GM18909 (cell line): Measurements from ENCODE around the gene RDH8.

Source experiments
- ATAC-seq: cut with Tn5 transposase; IDR thresholded peaks from one replicate; pipeline ENCODE4 v1.9.1; 2021; ENCODE audit warnings: mild to moderate bottlenecking; ENCODE audit not compliant: unreplicated experiment, poor library complexity

RDH8 gene

GRCh38 chr19:10027158-10027997, 14.1 kb downstream of the RDH8 start:
- no peak for ATAC-seq

DNA sequence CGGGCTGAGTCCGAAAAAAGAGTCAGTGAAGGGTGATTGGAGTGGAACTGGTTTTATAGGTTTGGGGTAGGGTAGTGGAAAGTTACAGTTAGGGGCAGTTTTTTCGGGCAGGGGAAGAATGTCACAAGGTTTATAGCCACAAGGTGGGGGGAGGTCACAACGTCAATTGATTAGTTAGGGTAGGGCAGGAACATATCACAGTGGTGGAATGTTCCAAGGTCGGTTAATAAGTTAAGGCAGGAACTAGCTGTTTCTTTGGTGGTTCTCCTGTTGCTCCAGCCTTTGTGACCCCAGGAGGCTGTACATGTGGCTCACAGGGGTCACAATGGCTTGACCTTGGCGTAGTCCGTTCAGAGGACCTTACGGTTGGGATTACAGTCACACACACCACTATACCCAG, 20.3 kb downstream of the RDH8 start:
- no peak for ATAC-seq

GRCh38 chr19:10036601-10037071, 23.4 kb downstream of the RDH8 start:
- no peak for ATAC-seq

- ATAC-seq, result no peak
These were observed 24.1 kb downstream of the RDH8 start for GRCh38 chr19:10037367-10037766.

GRCh38 chr19:10037809-10038208, 24.5 kb downstream of the RDH8 start:
- ATAC-seq, result no peak

DNA sequence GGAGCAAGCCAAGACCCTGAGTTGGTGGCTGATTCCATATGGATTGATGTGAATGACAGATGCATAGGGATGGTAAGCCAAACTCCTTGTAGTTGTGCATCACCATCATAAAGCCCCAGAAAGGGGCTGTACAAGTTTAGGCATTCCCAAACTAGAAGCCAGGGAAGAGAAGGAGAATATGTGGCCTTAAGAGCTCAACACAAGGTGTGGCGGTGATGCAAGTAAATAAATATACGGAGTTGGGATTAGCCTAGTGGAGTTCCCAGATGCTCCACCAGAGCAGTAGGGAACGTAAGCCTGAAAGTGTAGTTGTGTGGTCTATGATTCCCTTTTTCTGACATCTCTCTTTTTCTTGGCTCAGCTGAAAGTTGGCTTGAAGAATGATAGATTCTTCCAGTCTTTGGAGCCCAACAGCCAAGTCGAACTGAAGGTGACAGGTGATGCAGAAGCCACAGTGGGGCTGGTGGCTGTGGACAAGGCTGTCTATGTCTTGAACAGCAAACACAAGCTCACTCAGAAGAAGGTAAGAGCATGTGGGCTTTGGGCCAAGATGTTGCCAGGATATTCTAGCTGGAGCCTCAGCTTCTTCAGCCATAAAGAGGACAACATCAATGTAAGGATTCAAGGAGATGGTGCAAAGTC, 30.1 kb downstream of the RDH8 start:
- no peak for ATAC-seq

- no peak for ATAC-seq
These were observed 31.1 kb downstream of the RDH8 start for GRCh38 chr19:10044390-10044789.

GRCh38 chr19:10045371-10045770, 32.1 kb downstream of the RDH8 start:
- no peak for ATAC-seq

DNA sequence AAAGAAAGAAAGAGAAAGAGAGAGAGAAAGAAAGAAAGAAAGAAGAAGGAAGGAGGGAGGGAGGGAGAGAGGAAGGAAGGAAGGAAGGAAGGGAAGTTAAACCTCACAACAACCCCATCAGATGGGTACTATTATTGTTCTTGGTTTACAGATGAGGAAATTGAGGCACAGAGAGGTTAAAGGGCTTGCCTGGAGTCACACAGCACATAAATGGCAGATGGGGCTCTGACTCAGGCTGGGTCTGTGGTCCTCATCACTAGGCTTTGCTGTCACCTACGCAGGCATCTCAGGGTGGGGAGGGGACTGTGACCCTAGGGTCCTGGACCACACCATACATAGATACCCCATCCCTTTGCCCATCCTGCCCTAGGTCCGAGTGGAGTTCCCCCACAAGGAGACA, 36.3 kb downstream of the RDH8 start:
- ATAC-seq, result no peak

GRCh38 chr19:10052602-10053360, 39.5 kb downstream of the RDH8 start:
- ATAC-seq, result no peak

- ATAC-seq, result no peak
These were observed 48.5 kb downstream of the RDH8 start for GRCh38 chr19:10061717-10062310.

GRCh38 chr19:10068205-10068604, 54.9 kb downstream of the RDH8 start:
- ATAC-seq, result no peak

DNA sequence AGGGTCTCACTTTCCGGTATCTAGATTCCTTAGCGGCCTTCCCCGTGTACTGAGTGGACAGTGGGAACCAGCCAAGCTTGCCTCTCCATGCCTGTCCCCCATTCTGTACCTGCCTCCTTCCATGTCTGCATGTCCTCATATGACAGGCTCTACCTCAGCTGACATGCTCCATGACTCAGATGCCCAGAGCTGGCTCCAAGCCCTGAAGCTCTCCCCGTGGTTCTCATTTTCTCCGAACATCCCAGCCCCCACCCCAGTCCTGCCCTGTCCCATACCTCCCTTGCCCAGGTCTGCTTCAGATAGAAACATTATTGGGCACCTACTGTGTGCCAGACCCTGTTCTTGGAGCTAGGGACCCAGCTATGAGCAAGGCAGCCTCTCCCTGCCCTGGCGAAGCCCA, 55.8 kb downstream of the RDH8 start:
- ATAC-seq, result no peak

DNA sequence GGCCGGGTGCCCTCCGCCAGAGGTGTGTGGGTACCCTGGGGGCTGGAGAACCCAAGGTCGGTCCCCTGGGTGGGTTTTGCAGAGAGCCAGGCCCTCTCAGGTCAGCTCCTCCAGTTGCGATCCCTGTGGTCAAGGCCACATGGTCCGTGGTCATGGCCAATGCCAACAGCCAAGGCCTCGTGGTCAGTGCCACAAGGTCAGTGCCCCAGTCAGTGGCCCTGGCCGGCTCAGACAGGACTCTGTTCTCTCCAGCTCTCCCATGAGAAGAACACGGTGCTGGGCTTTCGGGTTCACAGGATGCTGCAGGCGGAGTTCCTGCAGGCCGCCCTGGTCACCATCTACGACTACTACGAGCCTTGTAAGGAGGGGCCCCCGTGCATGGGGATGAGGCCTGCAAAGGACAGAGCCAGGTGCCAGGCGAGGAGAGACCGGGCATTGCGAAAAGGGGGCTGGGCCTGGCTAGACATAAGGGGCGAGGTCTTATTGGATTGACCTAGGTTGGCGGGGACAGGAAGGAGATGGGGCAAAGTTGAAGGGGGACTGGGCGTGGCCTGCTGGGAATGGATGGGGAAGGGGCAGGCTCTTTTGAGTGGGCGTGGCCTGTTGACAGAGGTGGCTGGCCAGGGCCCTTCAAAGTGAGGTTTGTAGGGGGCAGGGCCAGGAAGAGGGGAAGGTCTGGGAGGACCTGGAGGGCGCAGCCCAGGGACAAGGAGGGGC, 57.6 kb downstream of the RDH8 start:
- ATAC-seq, result no peak
